Calu3 (cell line): ENCODE measurements around the gene SCCPDH. TPM values are rescaled to one million over a fixed set of nuclear protein-coding genes. Genes with fewer than 3 reads are reported as not detected.

Experiments
- BruUV-seq: library from RNA; stranded (reverse); fragments of 400-500 nt; replicated peaks from 2 replicates; lab custom pipeline; 2021; lab: Mats Ljungman, UMichigan
- CTCF ChIA-PET: fragments of 300-600 bp; sonication (Branson Sonifier 250); formaldehyde crosslinking; loops from one replicate; lab custom pipeline; 2022; ENCODE audit warnings: antibody characterized with exemption; lab: Charles Lee
- DNase-seq: peaks from one replicate; pipeline ENCODE4 v3.0.0; 2022
- H3K27ac Mint-ChIP-seq: one replicate; pipeline ENCODE4 v1.8.0; 2022; ENCODE audit warnings: mixed read lengths; ENCODE audit not compliant: unreplicated experiment
- H3K27me3 Mint-ChIP-seq: one replicate; pipeline ENCODE4 v1.8.0; 2022; ENCODE audit warnings: mixed read lengths; ENCODE audit not compliant: unreplicated experiment
- H3K36me3 Mint-ChIP-seq: one replicate; pipeline ENCODE4 v1.8.0; 2022; ENCODE audit warnings: mild to moderate bottlenecking, moderate library complexity, mixed read lengths; ENCODE audit not compliant: insufficient read depth, unreplicated experiment
- H3K4me1 Mint-ChIP-seq: one replicate; pipeline ENCODE4 v1.8.0; 2022; ENCODE audit warnings: mild to moderate bottlenecking, low read depth, mixed read lengths; ENCODE audit not compliant: unreplicated experiment
- H3K4me3 Mint-ChIP-seq: one replicate; pipeline ENCODE4 v1.8.0; 2022; ENCODE audit warnings: mild to moderate bottlenecking, low read depth, moderate library complexity, mixed read lengths; ENCODE audit not compliant: unreplicated experiment
- H3K9me3 Mint-ChIP-seq: one replicate; pipeline ENCODE4 v1.8.0; 2022; ENCODE audit warnings: low read depth, mixed read lengths; ENCODE audit not compliant: unreplicated experiment
- CTCF ChIP-seq: fragments of 200-600 bp; IDR thresholded peaks from one replicate; pipeline ENCODE4 v1.8.0; 2022; ENCODE audit warnings: antibody characterized with exemption; ENCODE audit not compliant: unreplicated experiment
- intact Hi-C: fragments of 100-400 bp; cut with micrococcal nuclease; formaldehyde crosslinking; loops from one replicate; pipeline ENCODE4 v1.10.0; 2022; ENCODE audit not compliant: unreplicated experiment
- total RNA-seq: library from RNA; stranded (reverse); gene quantifications from 2 replicates; pipeline ENCODE4 v1.2.3, GENCODE V29; 2022

SCCPDH gene
- total RNA-seq, 1 experiment from 2014 or later, result 40.0 TPM

DNA sequence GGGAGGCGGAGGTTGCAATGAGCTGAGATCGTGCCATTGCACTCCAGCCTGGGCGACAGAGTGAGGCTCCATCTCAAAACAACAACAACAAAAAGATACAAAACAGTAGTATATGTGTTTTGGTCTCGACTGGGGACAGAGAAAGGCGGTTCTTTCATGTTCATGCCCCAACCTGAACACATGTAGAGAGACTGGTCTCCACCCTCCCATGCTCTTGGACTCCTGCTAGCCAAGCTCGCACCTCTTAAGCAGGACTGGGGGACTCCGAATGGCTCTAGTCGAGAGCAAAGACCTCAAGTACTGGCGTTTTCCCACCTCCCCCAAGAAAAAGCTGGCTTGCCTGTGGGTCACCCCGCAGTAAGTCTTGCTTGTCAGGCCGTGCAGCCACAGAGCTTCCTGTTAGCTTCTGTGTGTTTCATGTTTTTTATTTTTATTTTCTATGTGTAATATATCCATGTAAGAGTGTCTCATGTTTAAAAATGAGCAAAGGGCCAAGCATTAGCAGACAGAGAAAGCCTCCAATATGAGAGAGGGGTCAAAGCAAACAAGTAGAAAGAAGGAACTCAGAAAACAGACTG is 91.6 kb downstream of the SCCPDH start:
- Mint-ChIP-seq H3K27me3 (peaks cover 69% of the 10 kb centered on the region), H3K4me1 (no peaks in the 10 kb centered on the region), H3K9me3 (no peaks in the 10 kb centered on the region), H3K36me3 (no peaks in the 10 kb centered on the region), H3K27ac (no peak overlapping the region), H3K4me3 (no peak overlapping the region)
- intact Hi-C loops, result no loop called here
- CTCF ChIA-PET, result no interaction called here
- DNase-seq, result no peak
- no peak for TF ChIP-seq CTCF
- BruUV-seq, result no TSS peak

Other genes with a start within 250 kb of the SCCPDH start
- gene SMYD3, start 217.1 kb upstream of the SCCPDH start, total RNA-seq, result 34.2 and 35.1 TPM in 2 replicates
- 21.8 and 23.0 TPM in 2 replicates for gene TFB2M, start 158.1 kb upstream of the SCCPDH start, total RNA-seq
- 21.7 and 22.5 TPM in 2 replicates for gene CNST, start 158.0 kb upstream of the SCCPDH start, total RNA-seq
- gene AHCTF1, start 207.5 kb downstream of the SCCPDH start, total RNA-seq, result 61.3 and 64.0 TPM in 2 replicates